Neuronal stem cell (in vitro differentiated cells): ENCODE data around the gene CUBN.
A peak's percentile ranks its signal among the peaks of the same experiment; 100 is the strongest.

Source experiments
- DNase-seq: peaks from one replicate; pipeline ENCODE4 v3.0.0-alpha.2; 2013; ENCODE audit warnings: low spot score
- H2AFZ ChIP-seq: one replicate; pipeline ENCODE4 v1.6.1; 2013; ENCODE audit warnings: mild to moderate bottlenecking, low read length, inconsistent platforms
- H2AK5ac ChIP-seq: 2 replicates; pipeline ENCODE4 v1.6.1; 2013; ENCODE audit warnings: low read depth, mild to moderate bottlenecking, inconsistent platforms, low read length, moderate library complexity, mixed read lengths
- H2BK120ac ChIP-seq: 2 replicates; pipeline ENCODE4 v1.6.1; 2013; ENCODE audit warnings: low read depth, mild to moderate bottlenecking, inconsistent platforms, low read length, moderate library complexity, mixed read lengths
- H2BK12ac ChIP-seq: one replicate; pipeline ENCODE4 v1.6.1; 2013; ENCODE audit warnings: low read length, inconsistent platforms
- H2BK15ac ChIP-seq: 2 replicates; pipeline ENCODE4 v1.6.1; 2013; ENCODE audit warnings: mild to moderate bottlenecking, low read length, inconsistent platforms, mixed read lengths
- H2BK5ac ChIP-seq: one replicate; pipeline ENCODE4 v1.6.1; 2013; ENCODE audit warnings: inconsistent platforms, mild to moderate bottlenecking, low read length, moderate library complexity
- H3K14ac ChIP-seq: one replicate; pipeline ENCODE4 v1.6.1; 2013; ENCODE audit warnings: low read length, inconsistent platforms
- H3K18ac ChIP-seq: 2 replicates; pipeline ENCODE4 v1.6.1; 2013; ENCODE audit warnings: low read length, inconsistent platforms
- H3K23ac ChIP-seq: 2 replicates; pipeline ENCODE4 v1.6.1; 2013; ENCODE audit warnings: low read depth, mild to moderate bottlenecking, mixed read lengths, low read length, inconsistent platforms; ENCODE audit not compliant: poor library complexity
- H3K27ac ChIP-seq: replicated peaks from 3 replicates; pipeline ENCODE4 v1.5.1; 2013; ENCODE audit warnings: low read length, inconsistent platforms
- H3K27me3 ChIP-seq, 3 experiments: 2 replicates each; pipeline ENCODE4 v1.6.1; 2013; ENCODE audit warnings: low read length in 3 of 3, mild to moderate bottlenecking in 2 of 3, inconsistent platforms in 1 of 3, low read depth in 1 of 3, mixed read lengths in 1 of 3, moderate library complexity in 1 of 3; ENCODE audit not compliant: control insufficient read depth in 3 of 3, insufficient read depth in 3 of 3
- H3K36me3 ChIP-seq, 2 donors: replicated peaks in 1 of 2; 2 replicates each; pipeline ENCODE4 v1.6.1; 2013; ENCODE audit warnings: low read length in 2 of 2; ENCODE audit not compliant: control insufficient read depth in 2 of 2, insufficient read depth in 2 of 2
- H3K4ac ChIP-seq: 2 replicates; pipeline ENCODE4 v1.6.1; 2013; ENCODE audit warnings: inconsistent platforms, mild to moderate bottlenecking, low read length, moderate library complexity
- H3K4me1 ChIP-seq, 2 donors: 1 replicate in 1 of 2; 2 replicates in 1 of 2; pipeline ENCODE4 v1.6.1; 2013; ENCODE audit warnings: low read length in 2 of 2, low read depth in 1 of 2; ENCODE audit not compliant: control insufficient read depth in 2 of 2, insufficient read depth in 1 of 2
- H3K4me2 ChIP-seq: one replicate; pipeline ENCODE4 v1.6.1; 2013; ENCODE audit warnings: mild to moderate bottlenecking, low read length, inconsistent platforms; ENCODE audit not compliant: insufficient read depth, poor library complexity, severe bottlenecking
- H3K4me3 ChIP-seq, 2 donors: 2 replicates each; pipeline ENCODE4 v1.5.1; 2013; ENCODE audit warnings: low read length in 2 of 2, mild to moderate bottlenecking in 2 of 2, inconsistent platforms in 1 of 2, moderate library complexity in 1 of 2
- H3K79me1 ChIP-seq: one replicate; pipeline ENCODE4 v1.6.1; 2013; ENCODE audit warnings: low read depth, mild to moderate bottlenecking, inconsistent platforms, low read length, moderate library complexity
- H3K9ac ChIP-seq: one replicate; pipeline ENCODE4 v1.6.1; 2013; ENCODE audit warnings: mild to moderate bottlenecking, low read depth, low read length, inconsistent platforms; ENCODE audit not compliant: poor library complexity
- H3K9me3 ChIP-seq, 2 donors: replicated peaks in 1 of 2; 2 replicates each; pipeline versions ENCODE3 to v1.6.1; 2013; ENCODE audit warnings: low read length in 2 of 2, mild to moderate bottlenecking in 2 of 2, inconsistent platforms in 1 of 2, low read depth in 1 of 2, mixed read lengths in 1 of 2, moderate library complexity in 1 of 2; ENCODE audit not compliant: control insufficient read depth in 2 of 2, insufficient read depth in 1 of 2
- H4K8ac ChIP-seq: one replicate; pipeline ENCODE4 v1.6.1; 2013; ENCODE audit warnings: low read depth, mild to moderate bottlenecking, inconsistent platforms, low read length, moderate library complexity
- H4K91ac ChIP-seq: one replicate; pipeline ENCODE4 v1.6.1; 2013; ENCODE audit warnings: low read length, low read depth, mild to moderate bottlenecking, inconsistent platforms; ENCODE audit not compliant: poor library complexity
- WGBS, 2 donors: extraction: QIAGEN DNeasy Blood & Tissue Kit; methylation state at CpG; one replicate each; pipeline ENCODE4 v1.1.7; 2013; ENCODE audit warnings: missing lambda C conversion rate in 2 of 2, mixed read lengths in 1 of 2; ENCODE audit not compliant: insufficient read length in 2 of 2, insufficient replicate concordance in 1 of 2; ENCODE audit errors: extremely low coverage in 2 of 2; 5-methylcytosine and 5-hydroxymethylcytosine counted together

The CUBN gene

DNA sequence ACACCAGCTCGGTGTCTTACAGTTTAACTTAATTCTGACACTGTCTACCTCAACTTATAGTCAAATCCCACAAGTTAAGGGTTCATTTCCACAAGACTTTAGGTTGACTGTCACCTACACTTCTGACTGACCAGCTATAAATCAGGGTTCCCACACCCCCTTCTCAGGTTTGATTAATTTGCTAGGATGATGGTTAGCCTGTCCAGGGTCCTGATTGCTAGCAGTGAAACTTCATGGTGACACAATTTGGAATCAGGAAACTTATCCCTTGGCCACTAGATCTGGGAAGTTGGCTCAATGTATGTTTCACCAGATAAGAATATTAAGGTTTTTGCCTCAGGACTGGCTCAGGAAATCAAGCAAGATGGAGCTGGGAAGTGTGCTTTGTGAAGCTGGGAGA is 309.6 kb downstream of the CUBN start:
- no peak overlapping the region for H2BK15ac ChIP-seq
- no peak overlapping the region for H3K4me2 ChIP-seq
- no peaks in the 10 kb centered on the region for H3K36me3 ChIP-seq
- H3K14ac ChIP-seq, result no peak overlapping the region
- no CpG with 5 or more reads among the region's 1 CpG for WGBS, 2 donors
- H3K18ac ChIP-seq, result no peak overlapping the region
- no peak overlapping the region for H4K91ac ChIP-seq
- no peak overlapping the region for H3K27ac ChIP-seq
- H2AFZ ChIP-seq, result no peak overlapping the region
- no peak for DNase-seq
- H3K79me1 ChIP-seq, result no peaks in the 10 kb centered on the region
- H2BK120ac ChIP-seq, result no peak overlapping the region
- H3K4ac ChIP-seq, result no peak overlapping the region
- H3K9me3 ChIP-seq, result peaks cover 5 to 14% of the 10 kb centered on the region in 2 donors
- H3K9ac ChIP-seq, result no peak overlapping the region
- H2BK5ac ChIP-seq, result no peak overlapping the region
- no peak overlapping the region for H2BK12ac ChIP-seq
- H4K8ac ChIP-seq, result no peak overlapping the region
- H2AK5ac ChIP-seq, result no peak overlapping the region
- peaks cover 3 to 5% of the 10 kb centered on the region in 2 donors for H3K4me1 ChIP-seq
- peaks cover 0 to 10% (median 0%) of the 10 kb centered on the region in 3 experiments for H3K27me3 ChIP-seq
- H3K23ac ChIP-seq, result no peak overlapping the region
- no peak overlapping the region for H3K4me3 ChIP-seq

DNA sequence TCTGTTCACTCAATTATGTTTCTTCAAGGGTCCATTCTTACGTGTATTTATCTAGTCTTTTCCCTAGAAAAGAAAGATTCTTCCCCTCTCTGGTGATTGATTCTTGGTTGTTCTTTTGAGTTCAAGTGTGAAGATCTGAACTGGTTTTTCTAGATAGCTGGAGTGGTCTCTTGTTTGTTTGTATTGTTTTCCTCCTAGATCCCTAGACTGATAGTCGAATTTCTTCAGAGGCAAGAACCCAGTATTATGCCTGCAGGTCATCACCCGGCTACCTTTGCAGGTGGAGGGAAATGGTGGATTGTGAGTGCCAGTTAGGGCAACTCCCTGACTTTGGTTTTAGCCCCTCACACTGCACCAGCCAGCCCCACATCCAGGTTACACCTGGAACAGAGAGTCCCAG is 310.2 kb downstream of the CUBN start:
- Histone ChIP-seq H3K23ac (no peak overlapping the region), H3K4me1 (peaks cover 3 to 5% of the 10 kb centered on the region in 2 donors), H3K4me2 (no peak overlapping the region), H3K27ac (no peak overlapping the region), H3K36me3 (no peaks in the 10 kb centered on the region), H2BK12ac (no peak overlapping the region), H3K9me3 (peaks cover 5 to 14% of the 10 kb centered on the region in 2 donors), H3K79me1 (peaks cover 2% of the 10 kb centered on the region), H2BK15ac (no peak overlapping the region), H4K91ac (no peak overlapping the region), H2AK5ac (no peak overlapping the region), H3K4me3 (no peak overlapping the region), H3K9ac (no peak overlapping the region), H3K18ac (no peak overlapping the region), H2BK5ac (no peak overlapping the region), H4K8ac (no peak overlapping the region), H3K27me3 (peaks cover 0 to 10% (median 0%) of the 10 kb centered on the region in 3 experiments), H2BK120ac (no peak overlapping the region), H2AFZ (no peak overlapping the region), H3K14ac (no peak overlapping the region), H3K4ac (no peak overlapping the region)
- no CpG with 5 or more reads among the region's 3 CpGs for WGBS, 2 donors
- no peak for DNase-seq

DNA sequence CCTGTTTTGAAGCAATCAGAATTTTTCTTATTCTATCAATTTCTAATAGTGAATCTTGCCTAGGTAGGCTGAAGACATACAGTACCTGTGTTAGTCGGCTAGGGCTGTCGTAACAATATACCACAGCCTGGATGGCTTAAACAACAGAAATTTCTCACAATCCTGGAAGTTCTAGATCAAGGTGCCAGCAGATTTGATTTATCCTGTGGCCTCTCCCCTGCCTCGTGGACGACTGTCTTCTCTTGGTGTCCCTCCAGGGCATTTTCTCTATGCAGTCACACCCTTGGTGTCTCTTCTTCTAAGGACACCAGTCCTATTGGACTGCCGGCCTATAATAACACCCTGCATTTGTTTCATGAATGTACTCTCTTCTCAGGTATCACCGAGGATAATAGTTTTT is 310.6 kb downstream of the CUBN start:
- no peak overlapping the region for H3K4me3 ChIP-seq
- no peaks in the 10 kb centered on the region for H3K36me3 ChIP-seq
- no peak overlapping the region for H3K23ac ChIP-seq
- H2BK5ac ChIP-seq, result no peak overlapping the region
- no peak for DNase-seq
- no peak overlapping the region for H3K9ac ChIP-seq
- H4K8ac ChIP-seq, result no peak overlapping the region
- no peak overlapping the region for H3K4me2 ChIP-seq
- H3K14ac ChIP-seq, result no peak overlapping the region
- H3K18ac ChIP-seq, result no peak overlapping the region
- no peak overlapping the region for H4K91ac ChIP-seq
- H3K27ac ChIP-seq, result no peak overlapping the region
- H2BK15ac ChIP-seq, result no peak overlapping the region
- H3K27me3 ChIP-seq, result peaks cover 0 to 10% (median 0%) of the 10 kb centered on the region in 3 experiments
- WGBS, 2 donors, result no CpG with 5 or more reads among the region's 6 CpGs
- H3K79me1 ChIP-seq, result peaks cover 2% of the 10 kb centered on the region
- H2BK12ac ChIP-seq, result no peak overlapping the region
- peaks cover 3 to 5% of the 10 kb centered on the region in 2 donors for H3K4me1 ChIP-seq
- no peak overlapping the region for H3K4ac ChIP-seq
- no peak overlapping the region for H2AK5ac ChIP-seq
- H3K9me3 ChIP-seq, result peaks cover 5 to 14% of the 10 kb centered on the region in 2 donors
- H2BK120ac ChIP-seq, result no peak overlapping the region
- no peak overlapping the region for H2AFZ ChIP-seq

DNA sequence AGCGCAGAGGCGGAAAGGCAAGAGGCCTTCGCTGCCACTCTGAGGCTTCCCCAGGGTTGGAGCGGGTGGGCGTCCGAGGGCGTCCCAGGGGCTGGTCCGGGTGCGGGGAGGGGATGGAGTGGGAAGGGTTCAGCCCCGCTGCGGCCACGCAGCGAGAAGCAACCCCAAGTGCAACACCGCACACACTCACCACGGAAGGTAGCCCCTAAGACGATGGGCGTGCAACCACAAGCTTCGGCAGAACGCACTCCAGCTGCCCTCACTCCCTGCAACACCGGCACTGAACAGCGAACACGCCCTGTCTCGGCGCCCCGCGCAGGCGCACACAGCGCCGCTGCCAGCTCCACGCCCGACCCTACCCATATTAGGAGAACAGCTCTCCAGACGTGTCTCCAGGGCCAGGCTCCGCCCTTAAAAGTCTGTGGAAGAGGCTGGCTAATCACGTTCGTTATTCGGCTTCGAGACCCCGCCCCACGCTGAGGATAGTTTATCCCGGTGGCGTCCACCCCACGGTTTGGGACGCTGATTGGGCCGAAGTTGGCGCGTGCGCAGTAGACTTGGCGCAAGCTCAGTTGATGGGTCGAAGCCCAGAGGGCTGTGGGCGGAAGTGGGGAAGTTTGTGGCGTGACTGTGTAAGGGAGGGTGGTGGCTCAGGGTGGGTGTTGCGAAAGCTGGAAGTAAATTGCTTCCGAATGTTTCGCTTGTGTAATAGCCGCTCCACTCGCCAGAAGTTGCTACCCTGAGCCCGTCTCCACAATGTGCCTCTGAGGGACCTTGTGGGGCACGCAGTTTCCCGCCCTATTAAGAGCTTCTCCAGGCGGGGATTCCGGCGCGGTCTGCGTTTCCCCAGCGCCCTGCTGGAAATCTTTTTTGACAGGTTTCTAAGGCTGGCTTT is 312.2 kb downstream of the CUBN start, which contains the start of gene RSU1:
Gene RSU1 (minus strand): TSS at position 300 of the 895 bp plus-strand sequence. CDS start 343 bp downstream, outside the sequence.
- Histone ChIP-seq H2BK120ac (no peak within 1 kb of the TSS), H3K18ac (peak within 1 kb of the TSS; percentile 94), H3K27ac (peak within 1 kb of the TSS; percentile 13), H3K79me1 (peaks cover 2% of the 10 kb centered on the region), H3K23ac (peak within 1 kb of the TSS; percentile 98), H3K14ac (peak within 1 kb of the TSS; percentile 42), H3K27me3 (peaks cover 0 to 10% (median 0%) of the 10 kb centered on the region in 3 experiments), H4K8ac (no peak within 1 kb of the TSS), H4K91ac (no peak within 1 kb of the TSS), H2AFZ (peak within 1 kb of the TSS; percentile 93), H2BK15ac (no peak within 1 kb of the TSS), H3K36me3 (no peaks in the 10 kb centered on the region), H3K9me3 (peaks cover 0 to 7% of the 10 kb centered on the region in 2 donors), H3K4me1 (peaks cover 3 to 5% of the 10 kb centered on the region in 2 donors), H3K4me2 (peak within 1 kb of the TSS; percentile 78), H3K9ac (peak within 1 kb of the TSS; percentile 95), H2AK5ac (no peak within 1 kb of the TSS), H2BK5ac (no peak within 1 kb of the TSS), H3K4me3 (peak within 1 kb of the TSS; percentile 68 to 91), H3K4ac (no peak within 1 kb of the TSS), H2BK12ac (no peak within 1 kb of the TSS)
- no CpG with 5 or more reads among the region's 65 CpGs for WGBS, 2 donors
- peak; percentile 99 for DNase-seq
